ENCODE data around the gene NOL6. TPM values are rescaled to one million over a fixed set of nuclear protein-coding genes. Genes with fewer than 3 reads are reported as not detected.

The NOL6 gene
- total RNA-seq, 1 donor from 2014 or later: 43.1 TPM

- Mint-ChIP-seq H3K27ac (ENCODE audit: unreplicated experiment) (no peak overlapping the region), H3K27me3 (ENCODE audit: low read depth) (no peaks in the 10 kb centered on the region), H3K4me1 (peaks cover 10% of the 10 kb centered on the region), H3K36me3 (ENCODE audit: low read depth) (peaks cover 7% of the 10 kb centered on the region), H3K9me3 (no peaks in the 10 kb centered on the region), H3K4me3 (no peak overlapping the region)
- TF ChIP-seq, protein P1, sequence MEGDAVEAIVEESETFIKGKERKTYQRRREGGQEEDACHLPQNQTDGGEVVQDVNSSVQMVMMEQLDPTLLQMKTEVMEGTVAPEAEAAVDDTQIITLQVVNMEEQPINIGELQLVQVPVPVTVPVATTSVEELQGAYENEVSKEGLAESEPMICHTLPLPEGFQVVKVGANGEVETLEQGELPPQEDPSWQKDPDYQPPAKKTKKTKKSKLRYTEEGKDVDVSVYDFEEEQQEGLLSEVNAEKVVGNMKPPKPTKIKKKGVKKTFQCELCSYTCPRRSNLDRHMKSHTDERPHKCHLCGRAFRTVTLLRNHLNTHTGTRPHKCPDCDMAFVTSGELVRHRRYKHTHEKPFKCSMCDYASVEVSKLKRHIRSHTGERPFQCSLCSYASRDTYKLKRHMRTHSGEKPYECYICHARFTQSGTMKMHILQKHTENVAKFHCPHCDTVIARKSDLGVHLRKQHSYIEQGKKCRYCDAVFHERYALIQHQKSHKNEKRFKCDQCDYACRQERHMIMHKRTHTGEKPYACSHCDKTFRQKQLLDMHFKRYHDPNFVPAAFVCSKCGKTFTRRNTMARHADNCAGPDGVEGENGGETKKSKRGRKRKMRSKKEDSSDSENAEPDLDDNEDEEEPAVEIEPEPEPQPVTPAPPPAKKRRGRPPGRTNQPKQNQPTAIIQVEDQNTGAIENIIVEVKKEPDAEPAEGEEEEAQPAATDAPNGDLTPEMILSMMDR (conservative IDR thresholded peaks at IDR 0.05): no peak
- no peak for DNase-seq (ENCODE audit: low read depth, low spot score)
Measured at GRCh38 chr9:33467526-33467925, 6.2 kb downstream of the NOL6 start.

- Mint-ChIP-seq H3K4me3 (peak overlapping the region; percentile 51), H3K27me3 (ENCODE audit: low read depth) (no peaks in the 10 kb centered on the region), H3K36me3 (ENCODE audit: low read depth) (peaks cover 7% of the 10 kb centered on the region), H3K27ac (ENCODE audit: unreplicated experiment) (no peak overlapping the region), H3K9me3 (no peaks in the 10 kb centered on the region), H3K4me1 (peaks cover 5% of the 10 kb centered on the region)
- peak; percentile 76 for DNase-seq (ENCODE audit: low read depth, low spot score)
- TF ChIP-seq, protein P1 (conservative IDR thresholded peaks at IDR 0.05): peak; percentile 93
Measured at GRCh38 chr9:33466565-33467495, 6.9 kb downstream of the NOL6 start.

DNA sequence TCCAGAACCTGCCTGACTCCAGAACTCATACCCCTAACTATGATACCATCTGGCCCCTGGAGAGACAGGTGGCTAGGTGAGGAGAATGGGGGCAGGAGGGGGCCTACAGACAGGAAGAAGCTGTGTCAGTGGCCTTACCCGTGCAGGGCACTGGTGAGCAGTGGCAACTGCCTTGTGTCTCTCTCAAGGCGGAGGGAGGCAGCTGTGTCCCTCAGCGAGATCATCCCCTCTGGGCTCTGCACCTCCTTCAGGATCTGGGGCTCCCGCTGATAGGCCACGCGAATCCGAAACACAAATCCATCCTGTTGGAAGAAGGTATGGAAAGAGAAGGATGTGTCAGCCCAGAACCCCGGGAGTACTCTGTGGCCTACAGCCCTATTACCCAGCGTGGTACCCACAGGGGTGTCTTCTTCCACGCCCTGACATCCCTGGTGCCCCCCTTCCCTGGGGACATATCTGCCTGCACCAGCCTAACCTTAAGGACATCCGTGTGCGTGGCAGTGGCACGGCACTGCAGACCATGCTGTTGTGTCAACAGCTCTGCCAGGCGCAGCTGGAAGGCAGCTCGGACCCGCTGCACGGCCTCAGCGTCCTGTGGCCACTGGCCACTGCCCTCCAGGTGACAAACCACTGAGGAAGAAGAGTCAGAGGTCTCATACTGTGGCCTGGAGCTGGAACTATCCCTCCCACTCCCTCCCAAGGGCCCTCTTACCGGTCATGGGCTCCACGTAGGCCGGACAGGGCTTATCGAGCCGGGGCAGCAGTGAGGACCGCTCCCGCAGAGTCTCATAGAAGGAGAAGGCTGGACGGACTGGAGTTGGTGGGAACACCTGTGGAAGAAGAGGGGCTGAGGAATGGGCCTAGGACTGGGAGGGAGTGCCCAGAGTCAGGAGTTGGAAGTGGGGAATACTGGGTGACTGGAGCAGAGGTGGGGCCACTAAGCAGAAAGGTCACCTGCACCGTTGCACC, 7.8 kb downstream of the NOL6 start:
- TF ChIP-seq, protein P1 (conservative IDR thresholded peaks at IDR 0.05): no peak

GRCh38 chr9:33465096-33465495, 8.6 kb downstream of the NOL6 start:
- H3K4me1 Mint-ChIP-seq: no peaks in the 10 kb centered on the region
- no peak overlapping the region for H3K27ac Mint-ChIP-seq (ENCODE audit: unreplicated experiment)
- no peaks in the 10 kb centered on the region for H3K9me3 Mint-ChIP-seq
- DNase-seq (ENCODE audit: low read depth, low spot score): no peak
- TF ChIP-seq, protein P1 (conservative IDR thresholded peaks at IDR 0.05): no peak
- peaks cover under 1% of the 10 kb centered on the region for H3K36me3 Mint-ChIP-seq (ENCODE audit: low read depth)
- no peak overlapping the region for H3K4me3 Mint-ChIP-seq
- H3K27me3 Mint-ChIP-seq (ENCODE audit: low read depth): no peaks in the 10 kb centered on the region

More for the DNA sequence above, 7.8 kb downstream of the NOL6 start:
- H3K4me3 Mint-ChIP-seq: no peak overlapping the region
- H3K4me1 Mint-ChIP-seq: no peaks in the 10 kb centered on the region
- H3K9me3 Mint-ChIP-seq: no peaks in the 10 kb centered on the region
- H3K27ac Mint-ChIP-seq (ENCODE audit: unreplicated experiment): no peak overlapping the region
- no peaks in the 10 kb centered on the region for H3K27me3 Mint-ChIP-seq (ENCODE audit: low read depth)
- peaks cover 2% of the 10 kb centered on the region for H3K36me3 Mint-ChIP-seq (ENCODE audit: low read depth)
- no peak for DNase-seq (ENCODE audit: low read depth, low spot score)

DNA sequence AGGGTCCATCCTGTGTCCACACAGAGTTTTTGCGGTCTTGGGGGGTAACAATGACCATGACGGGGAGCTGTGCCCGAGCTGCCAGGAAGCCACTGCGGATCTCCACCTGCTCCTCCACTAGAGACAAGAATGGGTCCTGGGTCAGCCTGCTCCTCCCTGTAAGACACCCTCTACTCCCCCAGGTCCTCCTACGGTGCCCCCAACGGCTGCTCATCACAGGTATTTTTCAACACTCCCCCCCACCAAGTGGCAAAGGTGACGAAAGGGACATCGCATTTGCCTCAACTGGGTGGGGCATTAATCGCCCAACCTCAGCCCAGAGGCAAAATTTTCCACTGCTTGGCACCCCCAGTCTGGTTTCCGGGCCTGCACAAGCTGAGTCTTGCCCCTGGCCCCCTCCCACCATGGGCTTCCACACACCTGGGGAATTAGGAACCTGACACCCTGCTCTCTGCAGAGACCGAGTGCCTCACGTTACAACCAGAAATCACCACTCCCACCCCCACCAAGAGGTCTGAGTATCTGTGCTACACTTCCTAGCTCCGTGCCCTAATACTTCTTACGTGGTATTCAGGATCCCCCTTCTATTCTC, 9.6 kb downstream of the NOL6 start:
- H3K4me1 Mint-ChIP-seq: no peaks in the 10 kb centered on the region
- H3K27ac Mint-ChIP-seq (ENCODE audit: unreplicated experiment): no peak overlapping the region
- no peaks in the 10 kb centered on the region for H3K9me3 Mint-ChIP-seq
- no peaks in the 10 kb centered on the region for H3K27me3 Mint-ChIP-seq (ENCODE audit: low read depth)
- TF ChIP-seq, protein P1 (conservative IDR thresholded peaks at IDR 0.05): no peak
- DNase-seq (ENCODE audit: low read depth, low spot score): no peak
- H3K4me3 Mint-ChIP-seq: no peak overlapping the region
- no peaks in the 10 kb centered on the region for H3K36me3 Mint-ChIP-seq (ENCODE audit: low read depth)

Measured in neural crest cell (in vitro differentiated cells).